SK-N-DZ (cell line): ENCODE results near the gene PTPMT1.
A peak's percentile ranks its signal among the peaks of the same experiment; 100 is the strongest.

Experiments
- DNase-seq: peaks from one replicate; pipeline ENCODE4 v3.0.0-alpha.2; 2015; ENCODE audit warnings: low spot score
- small RNA-seq, 2 experiments: library from RNA; depleted of rRNA; stranded (forward); fragments of <200 nt; gene quantifications; one replicate each; pipeline ENCODE3, GENCODE V24; 2014

The PTPMT1 gene

GRCh38 chr11:47607380-47607779 lies 42.0 kb downstream of the PTPMT1 start:
- DNase-seq: no peak

DNA sequence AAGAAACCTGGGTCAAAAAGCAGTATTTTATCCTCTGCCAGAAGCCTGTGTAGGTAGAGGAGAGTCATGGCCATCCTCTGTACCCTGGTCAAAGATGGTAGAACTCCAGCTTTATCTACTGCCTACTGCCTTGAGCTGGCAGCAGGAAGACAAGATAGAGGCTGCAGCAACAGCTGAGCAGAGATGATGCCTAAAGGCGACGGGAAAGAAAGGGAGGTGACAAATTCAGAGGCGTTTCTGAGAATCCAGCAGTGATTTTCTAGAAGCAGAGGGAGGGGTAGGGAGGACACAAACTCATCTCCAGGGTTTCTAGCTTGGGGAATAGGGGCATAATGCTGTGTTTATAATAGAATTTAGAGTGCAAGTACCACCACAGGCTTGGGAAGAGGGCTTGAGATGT lies 44.3 kb downstream of the PTPMT1 start:
- no peak for DNase-seq

DNA sequence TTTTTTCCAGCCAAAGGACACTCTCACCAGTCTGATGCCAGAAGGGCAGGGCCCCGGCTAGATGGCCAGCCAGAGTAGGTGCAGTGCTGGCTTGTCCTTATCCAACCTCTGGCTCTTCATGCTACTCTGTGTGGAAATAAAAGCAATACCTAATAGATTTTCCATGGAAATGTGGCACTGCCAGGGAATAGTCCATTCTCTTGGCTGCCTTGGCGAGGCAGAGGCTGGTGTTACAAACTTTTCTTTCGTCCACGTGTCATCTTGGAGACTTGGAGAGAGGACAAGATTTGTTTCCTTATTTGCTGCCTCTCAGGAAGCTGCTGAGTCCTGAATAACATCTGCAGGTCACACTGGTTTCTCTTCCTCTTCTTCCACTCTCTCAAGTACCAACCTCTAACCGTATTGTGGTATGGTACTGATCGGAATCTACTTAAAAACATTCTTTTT lies 46.0 kb downstream of the PTPMT1 start:
- no peak for DNase-seq

DNA sequence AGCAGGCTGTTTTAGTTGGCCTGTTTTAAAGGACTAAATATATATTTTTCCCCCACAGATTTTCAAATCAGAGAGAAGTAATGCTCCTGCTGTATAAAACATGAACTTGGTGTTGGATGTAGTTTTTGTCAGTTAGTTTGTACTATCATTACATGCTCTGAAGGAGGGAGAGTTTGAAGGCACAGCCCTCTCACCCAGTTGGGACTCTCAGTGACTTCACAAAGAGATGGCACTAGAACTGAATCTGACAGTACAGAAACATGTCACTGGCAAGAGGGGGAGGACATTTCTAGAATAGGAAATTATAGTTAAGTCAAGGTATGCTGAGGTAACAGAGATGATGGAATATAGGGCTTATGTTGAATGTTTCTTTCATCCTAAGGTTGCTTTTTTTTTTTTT lies 49.9 kb downstream of the PTPMT1 start:
- no peak for DNase-seq

DNA sequence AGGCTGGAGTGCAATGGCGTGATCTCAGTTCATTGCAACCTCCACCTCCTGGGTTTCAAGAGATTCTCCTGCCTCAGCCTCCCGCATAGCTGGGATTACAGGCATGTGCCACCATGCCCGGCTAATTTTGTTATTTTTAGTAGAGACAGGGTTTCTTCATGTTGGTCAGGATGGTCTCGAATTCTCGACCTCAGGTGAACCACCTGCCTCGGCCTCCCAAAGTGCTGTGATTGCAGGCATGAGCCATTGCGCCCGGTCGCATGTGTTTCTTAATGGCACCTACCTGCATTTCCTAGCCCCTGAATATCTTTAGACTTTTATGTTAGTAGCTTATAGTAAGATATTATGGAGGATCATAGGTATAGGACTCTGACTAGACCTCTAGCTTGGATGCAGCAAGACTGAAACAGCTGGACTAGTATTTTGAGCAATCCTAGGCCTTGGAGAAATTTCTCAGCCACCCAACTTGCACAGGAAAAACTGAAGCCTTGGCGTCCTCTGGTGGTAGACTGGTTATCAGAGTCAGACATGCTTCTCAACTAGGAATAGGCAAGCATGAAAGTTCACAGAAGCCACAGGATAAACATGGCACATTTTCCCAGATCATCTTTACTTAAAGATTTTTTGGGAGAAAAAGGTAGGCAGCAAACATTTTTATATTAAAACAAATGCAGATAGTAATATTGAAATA lies 51.5 kb downstream of the PTPMT1 start:
- peak; percentile 50 for DNase-seq

GRCh38 chr11:47617417-47617809 lies 52.0 kb downstream of the PTPMT1 start:
- no peak for DNase-seq

DNA sequence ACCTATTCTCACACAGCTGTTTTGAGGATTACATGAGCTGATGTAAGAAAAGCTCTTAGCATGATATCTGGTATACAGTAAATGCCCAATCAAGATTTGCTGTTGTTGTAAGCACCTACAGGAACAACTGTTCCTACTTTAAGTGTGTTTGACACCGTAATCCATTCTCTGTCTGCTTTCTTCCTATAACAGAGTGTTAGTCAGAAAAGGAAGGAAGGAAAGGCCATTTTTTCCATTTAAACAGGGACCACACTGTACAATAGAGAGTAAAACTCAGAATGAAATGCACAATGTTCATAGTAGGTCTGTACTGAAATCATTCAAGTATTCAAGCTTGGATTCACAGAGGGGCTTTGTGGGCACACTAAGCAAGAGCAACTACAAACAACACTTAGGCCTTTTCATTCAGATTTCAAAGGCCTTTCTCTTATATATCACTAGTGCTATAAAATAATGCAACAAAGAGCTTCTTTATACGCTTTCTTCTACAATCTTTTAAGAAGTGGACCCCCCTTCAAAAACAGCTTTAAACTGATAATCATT lies 55.5 kb downstream of the PTPMT1 start:
- DNase-seq: no peak

Small RNA genes lying within 50 kb of the gene (small RNA-seq; reads per million reads assigned to genes)
- 0 to 0.13 reads per million in 2 experiments for gene RN7SL652P
- gene RNU5E-10P: 0.24 to 2.4 reads per million in 2 experiments
